Vagina (tissue), 2 donors: ENCODE measurements around the gene SFT2D3. TPM values are rescaled to one million over a fixed set of nuclear protein-coding genes. Genes with fewer than 3 reads are reported as not detected.

Source experiments
- DNase-seq, 2 donors: peaks; one replicate each; pipeline ENCODE4 v3.0.0-alpha.2; 2017; ENCODE audit errors: extremely low spot score in 2 of 2
- H3K27ac ChIP-seq: fragments of 200-600 bp; sonication (generic); one replicate; pipeline ENCODE4 v1.5.1; 2019
- H3K27me3 ChIP-seq: fragments of 200-600 bp; sonication (generic); one replicate; pipeline ENCODE4 v1.5.1; 2019
- H3K36me3 ChIP-seq, 2 donors: fragments of 200-600 bp; sonication (generic); one replicate each; pipeline ENCODE4 v1.5.1; 2017 to 2019
- H3K4me1 ChIP-seq: fragments of 200-600 bp; sonication (generic); one replicate; pipeline ENCODE4 v1.5.1; 2019
- H3K4me3 ChIP-seq, 2 donors: fragments of 200-600 bp; sonication (generic); 1 replicate in 1 of 2; 2 replicates in 1 of 2; pipeline ENCODE4 v1.5.1; 2016 to 2019
- H3K9me3 ChIP-seq: fragments of 200-600 bp; sonication (generic); one replicate; pipeline ENCODE4 v1.5.1; 2019
- POLR2A ChIP-seq, 2 donors: fragments of 450-650 bp; IDR thresholded peaks; one replicate each; pipeline ENCODE4 v1.6.1; 2017; ENCODE audit warnings: antibody characterized with exemption in 2 of 2, mild to moderate bottlenecking in 2 of 2, moderate library complexity in 2 of 2
- POLR2AphosphoS5 ChIP-seq, 2 donors: sonication (generic); formaldehyde crosslinking; IDR thresholded peaks; one replicate each; pipeline ENCODE4 v1.9.0; 2017; ENCODE audit warnings: antibody characterized with exemption in 2 of 2, mild to moderate bottlenecking in 2 of 2, low read depth in 1 of 2; ENCODE audit not compliant: insufficient read depth in 1 of 2
- intact Hi-C: fragments of 100-400 bp; cut with DNase I; formaldehyde crosslinking; loops from one replicate; pipeline ENCODE4 v1.15.1; 2023
- total RNA-seq: library from RNA; depleted of rRNA; stranded (reverse); fragments of >200 nt; gene quantifications from one replicate; pipeline ENCODE4 v1.2.3, GENCODE V29; 2016
- TF ChIP-seq, protein P1 (sequence below), 3 experiments: fragments of 450-650 bp in 2 of 3; fragments of 200-600 bp in 1 of 3; sonication (generic) in 1 of 3; IDR thresholded peaks; one replicate each; pipeline ENCODE4 v1.5.1; 2017 to 2019; ENCODE audit warnings: antibody characterized with exemption in 3 of 3, mild to moderate bottlenecking in 2 of 3, moderate library complexity in 2 of 3

SFT2D3 gene
- total RNA-seq, 1 donor from 2014 or later = 3.7 TPM

DNA sequence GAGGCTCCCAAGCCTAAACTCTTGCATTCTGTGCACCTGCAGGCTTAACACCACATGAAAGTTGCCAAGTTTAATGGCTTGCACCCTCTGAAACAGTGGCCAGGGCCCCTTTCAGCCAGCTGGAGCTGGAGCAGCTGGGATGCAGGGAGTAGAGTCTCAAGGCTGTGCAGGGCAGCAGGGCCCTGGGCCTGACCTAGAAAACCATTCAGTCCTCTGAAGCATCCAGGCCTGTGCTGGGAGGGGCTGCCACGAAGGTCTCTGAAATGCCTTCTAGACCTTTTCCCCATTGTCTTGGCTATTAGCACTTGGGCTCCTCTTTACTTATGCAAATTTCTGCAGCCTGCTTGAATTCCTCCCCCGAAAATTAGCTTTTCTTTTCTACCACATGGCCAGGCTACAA, 10.6 kb upstream of the SFT2D3 start:
- no peak overlapping the region for H3K4me3 ChIP-seq
- H3K4me1 ChIP-seq = no peaks in the 10 kb centered on the region
- H3K9me3 ChIP-seq = peaks cover 8% of the 10 kb centered on the region
- no peak for DNase-seq
- intact Hi-C loops = no loop called here
- TF ChIP-seq POLR2A (IDR thresholded peaks at IDR 0.05) = no peak
- TF ChIP-seq, protein P1, sequence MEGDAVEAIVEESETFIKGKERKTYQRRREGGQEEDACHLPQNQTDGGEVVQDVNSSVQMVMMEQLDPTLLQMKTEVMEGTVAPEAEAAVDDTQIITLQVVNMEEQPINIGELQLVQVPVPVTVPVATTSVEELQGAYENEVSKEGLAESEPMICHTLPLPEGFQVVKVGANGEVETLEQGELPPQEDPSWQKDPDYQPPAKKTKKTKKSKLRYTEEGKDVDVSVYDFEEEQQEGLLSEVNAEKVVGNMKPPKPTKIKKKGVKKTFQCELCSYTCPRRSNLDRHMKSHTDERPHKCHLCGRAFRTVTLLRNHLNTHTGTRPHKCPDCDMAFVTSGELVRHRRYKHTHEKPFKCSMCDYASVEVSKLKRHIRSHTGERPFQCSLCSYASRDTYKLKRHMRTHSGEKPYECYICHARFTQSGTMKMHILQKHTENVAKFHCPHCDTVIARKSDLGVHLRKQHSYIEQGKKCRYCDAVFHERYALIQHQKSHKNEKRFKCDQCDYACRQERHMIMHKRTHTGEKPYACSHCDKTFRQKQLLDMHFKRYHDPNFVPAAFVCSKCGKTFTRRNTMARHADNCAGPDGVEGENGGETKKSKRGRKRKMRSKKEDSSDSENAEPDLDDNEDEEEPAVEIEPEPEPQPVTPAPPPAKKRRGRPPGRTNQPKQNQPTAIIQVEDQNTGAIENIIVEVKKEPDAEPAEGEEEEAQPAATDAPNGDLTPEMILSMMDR (IDR thresholded peaks at IDR 0.05) = no peak
- TF ChIP-seq POLR2AphosphoS5 (IDR thresholded peaks at IDR 0.05; ENCODE audit: insufficient read depth in 1 of 2, low read depth in 1 of 2) = no peak
- no peak overlapping the region for H3K27ac ChIP-seq
- H3K27me3 ChIP-seq = no peaks in the 10 kb centered on the region
- H3K36me3 ChIP-seq = no peaks in the 10 kb centered on the region

DNA sequence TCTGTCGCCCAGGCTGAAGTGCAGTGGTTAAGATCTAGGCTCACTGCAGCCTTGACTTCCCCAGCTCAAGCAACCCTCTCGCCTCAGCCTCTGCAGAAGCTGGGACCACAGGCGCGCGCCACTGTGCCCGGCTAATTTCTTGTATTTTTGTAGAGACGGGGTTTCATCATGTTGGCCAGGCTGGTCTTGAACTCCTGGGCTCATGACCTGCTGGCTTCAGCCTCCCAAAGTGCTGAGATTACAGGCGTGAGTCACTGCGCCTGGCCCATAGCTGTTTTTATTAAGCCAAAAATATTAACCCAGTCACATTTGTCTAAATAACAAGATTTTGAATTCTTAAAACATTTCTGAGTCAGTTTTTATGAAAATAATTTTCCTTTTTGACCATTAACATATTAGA, 6.3 kb upstream of the SFT2D3 start:
- H3K27ac ChIP-seq = peak overlapping the region; percentile 58
- no peak for DNase-seq
- no peak for TF ChIP-seq POLR2AphosphoS5 (IDR thresholded peaks at IDR 0.05; ENCODE audit: insufficient read depth in 1 of 2, low read depth in 1 of 2)

DNA sequence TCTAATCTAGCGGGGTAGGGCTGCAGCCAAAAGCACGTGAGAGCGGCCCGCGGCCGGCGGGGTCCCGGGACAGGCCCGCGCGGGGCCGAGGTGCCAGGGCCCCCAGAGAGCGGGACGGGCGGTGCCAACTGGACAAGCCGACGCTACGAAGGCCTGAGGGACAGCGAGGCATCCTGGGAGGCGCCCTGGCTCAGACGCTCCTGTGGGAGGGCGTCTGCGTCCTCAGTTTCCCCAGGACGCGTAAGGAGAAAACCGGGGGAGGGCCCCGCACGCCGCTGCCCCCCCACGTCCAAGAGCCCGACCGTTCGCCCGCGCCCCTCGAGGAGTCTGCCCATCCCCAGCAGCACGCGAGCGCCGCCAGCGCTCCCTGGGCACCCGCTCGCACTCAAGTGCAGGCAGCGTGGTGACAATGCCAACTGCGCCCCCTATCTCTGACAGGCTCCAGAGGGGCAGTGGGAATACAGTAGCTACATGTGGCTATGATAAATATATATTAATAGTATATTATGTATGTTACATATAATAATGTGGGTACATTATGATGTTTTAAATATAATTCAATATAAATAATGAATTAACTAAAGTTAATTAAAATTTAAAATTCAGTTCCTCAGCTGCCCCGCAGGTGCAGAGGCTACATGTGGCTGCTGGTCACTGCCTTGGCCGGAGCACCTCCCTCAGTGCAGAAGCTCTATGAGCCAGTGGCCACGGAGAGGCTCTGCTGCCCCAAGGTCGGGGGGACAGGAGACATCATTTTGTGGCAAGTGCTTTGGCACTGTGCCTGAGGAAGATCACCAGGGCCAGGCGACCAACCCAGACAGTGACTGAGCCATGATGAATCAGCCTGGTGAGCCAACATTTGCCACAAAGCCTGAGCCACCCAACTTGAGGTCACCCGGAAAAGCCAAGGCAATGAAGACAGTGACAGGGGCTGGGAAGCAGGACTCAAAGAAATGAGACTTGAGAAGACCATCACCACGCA, 5.5 kb upstream of the SFT2D3 start:
- Histone ChIP-seq H3K4me3 (peak overlapping the region; percentile 44 to 46), H3K27me3 (no peaks in the 10 kb centered on the region), H3K27ac (peak overlapping the region; percentile 58), H3K36me3 (no peaks in the 10 kb centered on the region), H3K4me1 (peaks cover 6% of the 10 kb centered on the region), H3K9me3 (peaks cover 4% of the 10 kb centered on the region)
- no peak for TF ChIP-seq POLR2A (IDR thresholded peaks at IDR 0.05)
- TF ChIP-seq, protein P1 (IDR thresholded peaks at IDR 0.05) = no peak
- TF ChIP-seq POLR2AphosphoS5 (IDR thresholded peaks at IDR 0.05; ENCODE audit: insufficient read depth in 1 of 2, low read depth in 1 of 2) = no peak
- no peak for DNase-seq
- intact Hi-C loops = no loop called here

More for the DNA sequence above, 6.3 kb upstream of the SFT2D3 start:
- Histone ChIP-seq H3K4me3 (peak overlapping the region in 1 of 2 donors; percentile 44), H3K27me3 (no peaks in the 10 kb centered on the region), H3K36me3 (no peaks in the 10 kb centered on the region), H3K9me3 (peaks cover 8% of the 10 kb centered on the region), H3K4me1 (no peaks in the 10 kb centered on the region)
- intact Hi-C loops = no loop called here

DNA sequence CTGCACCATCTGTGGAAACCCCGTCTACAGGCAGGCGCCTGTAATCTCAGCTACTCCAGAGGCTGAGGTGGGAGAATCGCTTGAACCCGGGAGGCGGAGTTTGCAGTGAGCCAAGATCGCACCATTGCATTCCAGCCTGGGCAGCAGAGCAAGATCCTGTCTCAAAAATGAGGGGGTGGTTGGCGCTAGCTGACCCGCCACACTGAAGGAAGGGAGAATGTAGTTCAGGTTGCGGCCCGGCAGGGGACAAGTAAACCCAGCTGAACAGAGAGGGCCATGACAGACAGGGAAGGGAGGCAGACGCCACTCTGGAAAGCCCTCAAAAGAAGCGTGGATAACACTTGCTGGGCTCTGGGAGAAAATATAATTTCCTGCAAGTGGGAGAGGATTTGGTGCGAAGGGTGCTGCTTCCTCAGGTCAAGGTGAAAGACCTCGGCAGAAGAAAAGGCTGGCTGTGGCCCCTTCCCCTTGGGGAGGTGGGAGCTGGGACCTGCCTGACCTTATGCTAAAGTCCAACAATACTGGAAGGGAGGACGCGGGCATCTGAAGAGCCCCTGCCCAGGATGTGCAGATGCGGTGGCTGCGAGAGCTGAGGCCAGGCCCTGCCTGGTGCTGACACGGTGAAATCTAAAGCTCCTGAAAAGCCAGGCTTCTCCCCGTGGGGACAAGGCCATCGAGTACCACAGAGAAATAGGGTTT, 3.7 kb upstream of the SFT2D3 start:
- intact Hi-C loops = no loop called here
- Histone ChIP-seq H3K9me3 (no peaks in the 10 kb centered on the region), H3K4me1 (peaks cover 14% of the 10 kb centered on the region), H3K36me3 (no peaks in the 10 kb centered on the region), H3K27me3 (no peaks in the 10 kb centered on the region), H3K27ac (no peak overlapping the region), H3K4me3 (no peak overlapping the region)
- DNase-seq = no peak
- no peak for TF ChIP-seq POLR2AphosphoS5 (IDR thresholded peaks at IDR 0.05; ENCODE audit: insufficient read depth in 1 of 2, low read depth in 1 of 2)
- TF ChIP-seq, protein P1 (IDR thresholded peaks at IDR 0.05) = no peak
- no peak for TF ChIP-seq POLR2A (IDR thresholded peaks at IDR 0.05)

DNA sequence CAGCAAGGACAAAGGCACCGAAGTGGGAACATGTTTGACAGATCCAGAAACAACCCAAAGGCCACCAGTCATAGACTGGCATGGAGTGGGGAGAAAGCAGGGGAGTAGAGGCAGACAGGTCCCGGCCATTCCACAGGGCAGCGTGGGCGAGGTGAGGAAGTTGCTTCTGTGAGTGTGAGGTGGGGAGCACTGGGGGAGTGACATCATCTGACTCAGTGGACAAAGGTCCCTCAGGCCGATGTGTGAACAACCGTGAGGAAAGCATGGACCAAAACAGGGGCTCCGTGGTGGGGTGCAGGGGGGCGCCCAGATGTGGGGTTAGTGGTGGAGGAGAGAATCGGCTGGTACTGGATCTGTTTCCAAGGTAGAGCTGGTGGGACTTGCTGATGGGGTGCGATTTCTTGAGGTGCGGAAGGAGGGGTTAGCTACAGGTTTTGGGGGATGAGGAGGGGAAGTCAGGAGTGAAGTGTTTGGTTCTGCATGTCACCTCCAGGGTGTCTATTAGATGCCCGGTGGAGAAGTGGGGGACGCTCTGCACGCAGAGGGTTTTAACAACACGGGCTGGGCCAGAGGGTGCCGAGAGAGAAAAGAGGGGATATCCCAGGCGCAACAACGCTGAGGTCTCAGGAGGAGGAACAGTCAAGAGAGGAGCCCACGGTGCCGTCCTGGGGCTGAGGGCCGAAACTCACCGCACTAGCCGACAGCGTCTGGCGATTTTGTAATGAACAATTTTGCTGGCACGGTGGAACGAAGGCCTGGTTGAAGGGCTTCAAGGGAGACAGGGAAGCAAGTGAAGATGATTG, 2.5 kb upstream of the SFT2D3 start:
- no peaks in the 10 kb centered on the region for H3K27me3 ChIP-seq

More for the DNA sequence above, 2.5 kb upstream of the SFT2D3 start:
- H3K27ac ChIP-seq = no peak overlapping the region
- intact Hi-C loops = no loop called here
- H3K4me1 ChIP-seq = peaks cover 25% of the 10 kb centered on the region
- TF ChIP-seq POLR2A (IDR thresholded peaks at IDR 0.05) (no peak), POLR2AphosphoS5 (IDR thresholded peaks at IDR 0.05; ENCODE audit: insufficient read depth in 1 of 2, low read depth in 1 of 2) (no peak)
- TF ChIP-seq, protein P1 (IDR thresholded peaks at IDR 0.05) = no peak
- no peak for DNase-seq
- H3K9me3 ChIP-seq = no peaks in the 10 kb centered on the region
- H3K4me3 ChIP-seq = no peak overlapping the region
- H3K36me3 ChIP-seq = no peaks in the 10 kb centered on the region
